Stimulated activated CD4-positive, alpha-beta T cell treated with anti-CD3 and anti-CD28 coated beads, Interleukin-4, amount 100 ng/mL, for 4 hours (primary cell): Measurements from ENCODE around the gene TBC1D20.
A peak's percentile ranks its signal among the peaks of the same experiment; 100 is the strongest.
"Not testable (repeated sequence)": the region's sequence is repeated elsewhere in the genome, so short reads cannot be mapped to it uniquely, and the experiment has no call there.

Experiments
- DNase-seq, 2 experiments: peaks; one replicate each; pipeline ENCODE4 v3.0.0-alpha.2; 2020

The TBC1D20 gene

GRCh38 chr20:475463-476357, 13.4 kb upstream of the TBC1D20 start:
- DNase-seq, result no peak

- DNase-seq, result no peak
Measured at GRCh38 chr20:474581-474980, 12.2 kb upstream of the TBC1D20 start.

- DNase-seq, result no peak
Measured at GRCh38 chr20:472889-473292, 10.6 kb upstream of the TBC1D20 start.

- DNase-seq, result no peak
Measured at GRCh38 chr20:472137-472846, 10.0 kb upstream of the TBC1D20 start.

GRCh38 chr20:469746-470490, 7.6 kb upstream of the TBC1D20 start:
- no peak for DNase-seq

GRCh38 chr20:467755-468154, 5.4 kb upstream of the TBC1D20 start:
- no peak for DNase-seq

GRCh38 chr20:461254-462198, 807 bp downstream of the TBC1D20 start:
- DNase-seq, result peak; percentile 43 to 44

- no peak for DNase-seq
Measured at GRCh38 chr20:460707-461106, 1.6 kb downstream of the TBC1D20 start.

GRCh38 chr20:460180-460579, 2.2 kb downstream of the TBC1D20 start:
- no peak for DNase-seq

GRCh38 chr20:458776-459175, 3.6 kb downstream of the TBC1D20 start:
- no peak for DNase-seq

GRCh38 chr20:454951-455350, 7.4 kb downstream of the TBC1D20 start:
- DNase-seq, result no peak

- not testable (repeated sequence) for DNase-seq
Measured at GRCh38 chr20:452021-452420, 10.3 kb downstream of the TBC1D20 start.

- DNase-seq, result no peak
Measured at GRCh38 chr20:445514-446336, 16.6 kb downstream of the TBC1D20 start.

- no peak for DNase-seq
Measured at GRCh38 chr20:444862-445426, 17.4 kb downstream of the TBC1D20 start.

- no peak for DNase-seq
Measured at GRCh38 chr20:444117-444516, 18.2 kb downstream of the TBC1D20 start.

- no peak for DNase-seq
Measured at GRCh38 chr20:443223-443775, 19.0 kb downstream of the TBC1D20 start.

GRCh38 chr20:440636-441035, 21.7 kb downstream of the TBC1D20 start:
- DNase-seq, result no peak

GRCh38 chr20:440148-440547, 22.2 kb downstream of the TBC1D20 start:
- no peak for DNase-seq

- DNase-seq, result peak; percentile 25 to 60
Measured at GRCh38 chr20:438571-439469, 23.5 kb downstream of the TBC1D20 start.
